Anterior cingulate cortex (tissue), 58 donors: ENCODE measurements around the gene NOP14.
"Not testable (repeated sequence)": the region's sequence is repeated elsewhere in the genome, so short reads cannot be mapped to it uniquely, and the experiment has no call there.

Source experiments
- DNase-seq, 58 donors: peaks; one replicate each; lab custom pipeline; 2025; lab: John Stamatoyannopoulos, UW

NOP14 gene

DNA sequence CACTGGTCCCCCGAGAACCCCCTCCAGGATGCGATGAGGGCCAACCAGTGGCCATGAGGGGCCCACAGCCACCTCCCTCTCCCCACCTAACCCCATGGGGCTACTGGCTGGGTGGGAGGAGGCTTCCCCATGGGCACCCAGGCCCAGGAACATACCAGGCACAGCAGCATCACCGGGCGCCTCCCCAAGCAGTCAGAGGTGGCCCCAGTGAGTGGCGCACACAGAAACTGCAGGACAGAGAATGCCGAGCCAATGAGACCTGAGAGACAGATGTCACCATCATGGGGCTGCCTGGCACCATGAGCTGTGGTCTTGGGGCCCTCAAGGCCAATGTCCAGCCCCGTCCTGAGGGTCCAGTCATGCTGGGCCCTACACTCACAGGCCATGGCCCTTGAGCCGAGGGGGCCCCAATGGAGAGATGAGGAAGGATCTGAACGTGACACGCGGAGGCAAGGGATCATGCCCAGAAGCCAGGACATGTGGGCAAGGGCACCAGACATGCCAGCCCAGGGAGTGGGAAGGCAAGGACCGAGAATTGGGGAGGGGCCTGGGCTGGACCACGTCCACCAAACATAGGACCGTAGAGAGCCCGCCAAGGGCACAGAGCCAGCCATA, 30.1 kb downstream of the NOP14 start:
- no peak for DNase-seq

DNA sequence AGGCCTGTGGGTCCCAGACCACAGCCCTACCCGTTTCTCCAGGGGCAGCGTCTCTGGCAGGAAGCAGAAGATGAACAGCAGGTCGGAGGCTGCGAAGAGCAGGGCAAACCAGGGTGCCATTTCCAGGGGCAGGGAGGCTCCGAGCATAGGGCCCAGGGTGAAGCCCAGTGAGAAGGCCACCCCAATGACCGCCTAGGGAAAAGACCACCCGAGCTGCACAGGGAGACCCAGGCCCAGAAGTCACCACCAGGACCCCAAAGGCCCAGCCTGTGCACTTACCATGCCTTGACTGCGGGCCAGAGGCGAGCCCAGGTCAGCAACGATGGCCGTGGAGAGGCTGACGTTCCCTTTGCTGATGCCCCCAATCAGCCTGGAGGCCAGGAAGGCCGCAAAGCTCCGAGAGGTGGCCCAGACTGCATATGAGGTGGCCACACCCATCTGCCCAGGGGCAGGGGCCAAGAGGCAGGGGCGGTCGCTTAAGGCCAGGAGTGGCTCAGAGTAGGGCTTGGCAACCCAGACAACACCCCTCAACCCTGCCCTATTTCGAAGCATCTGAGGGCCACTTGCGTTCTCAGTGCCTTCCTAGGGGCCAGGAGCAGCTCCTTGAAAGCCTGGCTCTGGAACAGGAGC, 30.8 kb downstream of the NOP14 start:
- peak in 1 of 58 donors; percentile 51 for DNase-seq

GRCh38 chr4:2931512-2932301, 31.5 kb downstream of the NOP14 start:
- DNase-seq, result peak in 17 of 58 donors; percentile 22 to 56 (median 34)

- DNase-seq, result peak in 43 of 58 donors; percentile 21 to 73 (median 54)
These were observed 32.3 kb downstream of the NOP14 start for GRCh38 chr4:2930758-2931511.

DNA sequence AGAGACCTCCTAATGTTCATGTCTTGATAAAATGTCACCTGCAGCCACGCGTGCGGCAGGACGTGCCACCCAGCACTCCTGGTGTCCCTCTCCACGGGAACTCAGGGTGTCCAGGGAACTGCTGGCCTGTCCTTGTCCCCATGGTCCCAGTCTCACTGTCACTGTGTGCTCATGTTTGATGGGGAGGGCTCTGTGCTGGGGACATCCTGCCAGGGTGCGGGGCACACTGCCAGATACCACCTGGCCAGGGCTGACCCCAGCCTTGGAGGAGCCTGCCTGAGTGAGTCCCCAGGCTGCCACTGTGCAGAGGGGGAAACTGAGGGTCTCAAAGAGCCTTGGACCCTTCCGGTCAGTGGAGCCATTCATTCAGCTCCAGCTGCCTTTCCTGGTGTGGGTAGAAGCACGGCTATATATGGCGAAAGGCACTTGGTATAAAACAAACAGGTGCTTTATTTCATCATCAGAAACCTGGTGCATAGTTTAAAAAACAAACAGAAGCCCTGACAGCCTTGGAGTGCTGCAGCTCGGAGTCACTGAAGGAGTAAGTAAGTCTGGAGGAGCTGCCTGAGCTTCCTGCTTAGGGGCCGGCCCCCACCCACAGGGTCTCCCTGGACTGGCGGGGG, 33.0 kb downstream of the NOP14 start:
- DNase-seq, result no peak

GRCh38 chr4:2929469-2929868, 33.7 kb downstream of the NOP14 start:
- no peak for DNase-seq

DNA sequence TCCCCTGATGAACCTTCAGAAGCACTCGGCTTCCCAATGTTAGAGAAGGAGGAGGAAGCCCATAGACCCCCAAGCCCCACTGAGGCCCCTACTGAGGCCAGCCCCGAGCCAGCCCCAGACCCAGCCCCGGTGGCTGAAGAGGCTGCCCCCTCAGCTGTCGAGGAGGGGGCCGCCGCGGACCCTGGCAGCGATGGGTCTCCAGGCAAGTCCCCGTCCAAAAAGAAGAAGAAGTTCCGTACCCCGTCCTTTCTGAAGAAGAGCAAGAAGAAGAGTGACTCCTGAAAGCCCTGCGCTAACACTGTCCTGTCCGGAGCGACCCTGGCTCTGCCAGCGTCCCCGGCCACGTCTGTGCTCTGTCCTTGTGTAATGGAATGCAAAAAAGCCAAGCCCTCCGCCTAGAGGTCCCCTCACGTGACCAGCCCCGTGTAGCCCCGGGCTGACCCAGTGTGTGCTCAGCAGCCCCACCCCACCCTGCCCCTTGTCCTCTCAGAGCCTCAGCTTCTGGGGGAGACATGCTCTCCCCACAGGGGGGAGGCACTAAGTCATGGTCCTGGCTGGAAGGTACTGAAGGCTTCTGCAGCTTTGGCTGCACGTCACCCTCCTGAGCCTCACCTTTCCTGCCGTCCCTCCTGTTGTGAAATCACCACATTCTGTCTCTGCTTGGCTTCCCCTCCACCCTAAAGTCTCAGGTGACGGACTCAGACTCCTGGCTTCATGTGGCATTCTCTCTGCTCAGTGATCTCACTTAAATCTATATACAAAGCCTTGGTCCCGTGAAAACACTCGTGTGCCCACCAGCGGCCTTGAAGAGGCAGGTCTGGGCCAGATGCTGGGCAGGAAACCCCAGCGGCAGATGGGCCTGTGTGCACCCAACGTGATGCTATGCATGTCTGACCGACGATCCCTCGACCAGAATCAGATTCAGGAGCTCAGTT, 34.7 kb downstream of the NOP14 start:
- no peak for DNase-seq

DNA sequence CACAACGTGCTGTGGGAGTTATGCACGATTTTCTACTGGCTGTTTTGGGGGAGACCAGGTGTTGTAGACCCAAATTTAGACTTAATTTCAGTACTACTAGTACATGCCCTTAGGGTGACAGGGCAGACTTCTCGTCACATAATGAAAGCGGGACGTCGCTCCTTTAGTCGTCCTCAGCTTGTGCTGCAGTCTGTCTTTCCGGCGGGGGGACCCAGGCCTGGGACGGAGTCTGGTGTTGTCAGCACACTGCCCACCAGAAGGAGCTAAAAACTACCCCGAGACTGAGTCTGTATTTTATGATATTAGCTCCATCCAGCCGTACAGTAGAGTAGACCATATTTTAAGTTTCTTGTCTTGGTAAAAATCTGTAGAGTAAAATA, 35.5 kb downstream of the NOP14 start:
- no peak for DNase-seq

DNA sequence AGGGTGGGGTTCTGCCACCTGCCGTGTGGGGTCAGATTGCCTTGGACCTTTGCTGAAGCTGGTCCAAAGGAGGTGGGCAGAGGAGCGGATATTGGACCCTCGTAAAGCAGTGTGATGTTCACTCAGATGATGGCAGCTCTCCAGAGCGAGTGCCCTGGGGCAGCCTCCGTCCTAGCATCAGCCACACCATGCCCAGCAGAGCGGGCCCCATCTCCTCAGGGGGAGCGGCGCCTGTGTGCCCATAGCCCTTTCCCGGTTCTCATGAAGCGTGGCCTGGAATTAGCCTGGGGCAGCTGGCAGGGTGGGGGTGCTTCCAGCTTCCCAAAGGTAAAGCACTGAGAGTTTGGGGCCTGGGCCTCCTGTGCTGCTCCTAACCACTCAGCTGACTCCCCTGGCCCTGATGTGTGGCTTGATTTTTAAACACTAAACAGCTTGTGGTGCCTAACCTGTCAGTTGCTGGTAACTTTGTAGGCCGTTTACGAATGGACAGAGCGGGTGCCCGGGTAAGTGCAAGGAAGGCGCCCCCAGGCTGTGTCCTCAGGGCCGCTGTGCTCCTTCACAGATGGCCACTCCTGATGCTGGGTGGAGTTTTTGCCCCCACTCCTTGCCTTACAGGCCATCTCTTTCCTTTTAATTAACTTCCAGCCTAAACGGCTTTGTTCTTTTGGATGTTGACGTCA, 36.0 kb downstream of the NOP14 start:
- no peak for DNase-seq

GRCh38 chr4:2925931-2926860, 37.0 kb downstream of the NOP14 start:
- DNase-seq, result no peak

- no peak for DNase-seq
These were observed 37.7 kb downstream of the NOP14 start for GRCh38 chr4:2925496-2925895.

DNA sequence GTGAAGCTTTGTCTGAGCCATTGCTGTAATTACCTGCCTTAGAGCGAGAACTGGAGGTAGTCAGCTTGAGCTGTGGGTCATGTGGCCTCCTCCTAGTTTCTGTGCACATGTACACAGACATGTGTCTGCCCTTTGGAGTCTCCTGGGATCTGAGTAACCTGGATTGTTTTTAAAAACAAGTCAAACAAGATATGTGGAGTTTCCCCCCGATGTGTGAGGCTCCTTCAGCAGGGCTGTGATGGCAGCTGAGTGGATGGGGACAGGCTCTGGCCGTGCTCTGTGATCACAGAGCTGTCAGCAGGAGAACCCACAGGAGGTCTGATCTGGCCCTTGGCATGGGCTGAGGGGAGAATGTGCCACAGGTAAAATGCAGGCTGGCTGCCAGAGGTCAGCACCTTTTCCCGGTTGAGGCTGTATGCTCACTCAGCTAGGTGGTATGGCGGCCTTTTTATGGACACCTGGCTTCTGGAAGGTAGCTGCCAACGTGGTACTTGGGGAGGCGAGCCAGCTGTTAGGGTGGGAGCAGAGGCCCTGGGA, 38.4 kb downstream of the NOP14 start:
- no peak for DNase-seq

DNA sequence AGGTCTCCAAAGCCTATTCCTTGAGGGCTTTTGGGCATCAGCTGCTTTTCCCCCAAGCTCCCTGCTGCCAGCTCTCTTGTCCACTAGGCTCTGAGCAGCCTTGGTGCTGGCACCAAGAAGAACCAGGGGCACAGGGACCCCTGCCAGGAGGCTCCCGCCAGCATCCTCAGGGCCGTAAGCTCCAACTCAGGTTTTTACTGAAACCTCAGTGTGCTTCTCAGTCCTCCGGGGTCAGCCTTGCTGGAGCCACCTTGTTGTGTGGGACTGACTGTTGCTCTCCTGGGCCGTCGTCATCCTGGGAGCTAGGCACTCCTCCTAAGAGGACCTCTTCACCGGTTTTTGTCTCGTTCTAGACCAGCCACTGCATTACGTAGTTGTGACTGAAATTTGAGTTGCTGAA, 38.9 kb downstream of the NOP14 start:
- no peak for DNase-seq

DNA sequence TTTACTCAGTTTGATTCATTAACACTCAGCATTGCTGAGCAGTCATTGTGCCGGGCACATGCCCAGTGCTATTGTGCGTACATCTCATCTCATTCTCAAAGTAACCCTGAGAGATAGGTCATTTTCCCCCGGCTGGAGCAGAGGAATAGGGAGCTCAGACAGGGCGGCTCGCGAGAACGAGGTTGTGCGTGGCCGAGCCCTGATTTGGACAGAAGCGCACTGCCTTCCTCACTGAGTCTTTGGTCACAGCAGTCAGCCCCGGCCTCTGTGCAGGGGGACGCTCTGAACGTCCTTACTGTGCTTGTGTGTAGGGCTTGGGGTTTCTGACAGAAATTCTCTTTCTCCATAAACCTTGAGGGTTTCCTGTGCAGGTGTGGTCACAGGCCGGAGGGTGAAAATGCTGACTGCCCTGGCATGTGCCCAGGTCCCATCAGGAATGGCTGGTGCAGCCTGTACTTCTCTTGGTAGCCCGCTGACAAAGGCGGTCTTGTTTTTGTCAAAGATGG, 39.5 kb downstream of the NOP14 start:
- peak in 3 of 58 donors; percentile 21 to 38 (median 31) for DNase-seq

DNA sequence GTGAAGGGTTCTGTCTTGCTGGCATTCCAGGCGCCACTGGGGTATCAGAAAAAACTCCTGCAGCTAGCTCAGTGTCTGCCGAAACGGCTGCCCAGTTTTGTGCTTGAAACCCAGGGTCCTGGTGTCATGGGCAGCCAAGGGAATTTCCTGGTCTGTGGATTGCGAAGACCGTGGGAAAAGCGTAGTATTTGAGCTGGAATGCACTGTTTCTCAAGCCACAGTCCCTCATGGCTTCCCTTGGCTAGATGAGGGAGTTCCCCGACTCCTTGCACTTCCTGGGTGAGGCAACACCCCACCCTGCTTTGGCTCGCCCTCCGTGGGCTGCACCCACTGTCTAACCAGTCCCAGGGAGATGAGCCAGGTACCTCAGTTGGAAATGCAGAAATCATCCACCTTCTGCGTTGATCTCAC, 40.1 kb downstream of the NOP14 start:
- no peak for DNase-seq

GRCh38 chr4:2922453-2923101, 40.6 kb downstream of the NOP14 start:
- not testable (repeated sequence) for DNase-seq

- DNase-seq, result not testable (repeated sequence)
These were observed 44.5 kb downstream of the NOP14 start for GRCh38 chr4:2918714-2919113.
